NCI-H446 treated with DMSO at 0.1 percent for 48 hours (cell line): ENCODE data around the gene HIVEP3.

Source experiments
- DNase-seq: peaks from one replicate; lab custom pipeline; 2025; lab: John Stamatoyannopoulos, UW

HIVEP3 gene

DNA sequence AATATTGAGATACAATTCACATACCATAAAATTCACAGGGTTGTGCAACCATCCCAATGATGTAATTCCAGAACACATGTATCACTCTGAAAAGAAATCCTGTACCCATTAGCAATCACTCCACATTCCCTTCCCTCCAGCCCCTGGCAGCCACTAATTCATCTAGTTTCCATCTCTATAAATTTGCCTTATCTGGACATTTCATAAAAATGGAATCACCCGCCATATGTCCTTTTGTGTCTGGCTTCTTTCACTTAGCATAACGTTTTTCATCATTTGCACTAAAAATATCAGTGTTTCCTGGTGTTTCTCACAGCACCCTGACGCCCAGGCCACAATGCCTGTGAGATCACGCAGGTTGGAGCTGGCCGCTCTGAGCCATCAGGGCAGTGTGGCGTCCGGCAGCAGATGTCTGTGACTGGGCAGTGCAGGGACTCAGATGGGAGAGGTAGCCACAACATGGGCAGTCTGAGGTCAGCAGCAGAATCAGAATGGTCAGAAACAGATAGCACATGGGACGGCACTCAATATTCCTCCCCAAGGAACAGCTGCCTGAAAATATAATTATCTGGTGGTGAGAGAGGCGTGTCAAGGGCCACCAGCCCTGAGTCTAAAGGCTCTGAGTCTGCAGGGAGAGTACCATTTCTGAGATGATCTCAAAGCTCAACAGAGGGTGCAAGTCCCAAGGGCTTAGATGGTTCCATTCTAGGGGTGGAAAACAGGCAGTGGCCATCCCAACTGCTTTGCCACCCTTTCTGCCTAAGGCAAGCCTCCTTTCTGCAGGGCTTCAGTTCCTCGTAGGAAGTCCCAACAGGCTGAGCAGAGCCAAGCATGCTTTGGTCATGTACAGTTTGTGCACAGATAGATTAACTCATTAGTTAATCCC is 304.8 kb downstream of the HIVEP3 start:
- DNase-seq = no peak

DNA sequence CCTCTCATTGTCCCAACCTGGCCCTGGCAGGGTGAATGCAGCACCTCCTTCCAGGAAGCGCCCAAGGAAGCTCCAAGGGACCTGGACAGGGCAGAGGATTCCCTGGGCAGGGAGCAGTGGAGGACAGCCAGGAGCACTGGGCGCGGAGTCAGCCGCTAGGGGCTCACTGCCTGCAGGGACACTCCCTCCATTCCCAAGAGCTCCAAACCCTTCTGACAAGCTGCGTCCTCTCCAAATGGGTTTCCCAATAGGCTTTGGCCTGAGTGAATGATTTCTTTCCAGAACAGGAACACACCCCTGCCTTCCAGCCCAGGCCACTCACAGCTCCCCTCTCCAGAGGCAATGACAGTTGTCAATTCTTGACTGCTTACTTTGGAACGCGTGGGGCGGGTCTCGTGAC is 305.8 kb downstream of the HIVEP3 start:
- DNase-seq = no peak

DNA sequence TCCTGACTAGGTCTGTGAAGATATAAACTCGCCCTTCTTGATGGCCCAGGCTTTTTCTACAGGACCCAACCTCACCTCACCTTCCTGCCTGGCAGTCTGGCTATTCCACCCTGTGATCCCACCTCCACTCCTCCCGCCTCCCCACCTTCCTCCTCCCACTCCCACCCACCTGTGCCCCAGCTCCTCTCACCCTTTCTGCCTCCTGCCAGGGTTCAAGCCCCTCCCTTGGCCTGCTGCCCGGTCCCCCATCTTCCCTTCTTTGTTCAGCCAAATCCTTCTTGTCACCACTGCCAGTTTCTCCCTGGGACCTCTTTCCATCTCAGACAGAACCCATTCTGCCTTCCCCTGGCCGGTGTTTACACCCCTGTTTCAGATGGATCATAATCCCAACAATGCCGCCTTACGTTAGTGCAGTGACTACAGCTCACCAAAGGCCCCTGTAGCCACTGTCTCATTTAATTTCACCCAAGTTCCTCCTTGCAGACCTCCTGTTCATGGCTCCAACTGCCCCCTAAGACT is 306.7 kb downstream of the HIVEP3 start:
- no peak for DNase-seq

DNA sequence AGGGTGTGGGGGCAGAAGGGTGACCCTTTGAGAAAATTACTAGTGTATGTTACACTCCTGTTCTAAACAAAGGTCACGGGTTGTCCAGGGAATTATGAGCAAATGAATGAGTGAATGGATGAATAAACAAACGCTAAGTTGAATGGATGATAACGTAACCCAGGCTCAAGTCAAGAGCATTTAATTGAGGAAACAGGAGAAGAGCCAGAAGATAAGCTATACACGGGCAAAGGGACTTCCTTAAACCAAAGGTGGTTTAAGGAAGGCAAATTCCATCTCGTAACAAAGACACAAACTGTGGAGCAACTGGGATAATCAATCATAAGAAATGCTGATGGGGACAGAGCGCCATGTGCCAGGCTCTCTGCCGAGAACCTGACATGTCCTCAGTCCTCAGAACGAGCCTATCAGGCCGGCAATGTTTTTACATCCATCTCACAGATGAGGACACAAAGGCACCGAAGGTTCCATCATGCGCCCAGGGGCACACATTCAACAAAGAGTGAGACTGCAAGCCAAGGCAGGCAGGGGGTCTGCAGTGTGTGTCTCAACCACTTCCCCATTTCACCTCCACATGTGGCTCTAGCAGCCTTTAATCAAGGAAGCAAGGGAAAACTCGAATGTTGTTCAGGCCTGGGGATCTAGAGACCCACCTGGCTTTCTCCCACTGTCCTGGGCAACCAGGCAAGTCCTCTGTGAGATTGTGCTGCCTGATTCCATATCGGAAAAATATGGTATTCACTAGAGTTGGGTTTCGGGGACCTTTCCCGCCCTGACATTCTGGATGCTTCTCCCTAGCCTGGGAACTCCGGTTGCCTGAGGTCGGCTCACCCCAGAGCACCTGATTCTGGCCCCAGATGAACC is 307.4 kb downstream of the HIVEP3 start:
- DNase-seq = no peak

DNA sequence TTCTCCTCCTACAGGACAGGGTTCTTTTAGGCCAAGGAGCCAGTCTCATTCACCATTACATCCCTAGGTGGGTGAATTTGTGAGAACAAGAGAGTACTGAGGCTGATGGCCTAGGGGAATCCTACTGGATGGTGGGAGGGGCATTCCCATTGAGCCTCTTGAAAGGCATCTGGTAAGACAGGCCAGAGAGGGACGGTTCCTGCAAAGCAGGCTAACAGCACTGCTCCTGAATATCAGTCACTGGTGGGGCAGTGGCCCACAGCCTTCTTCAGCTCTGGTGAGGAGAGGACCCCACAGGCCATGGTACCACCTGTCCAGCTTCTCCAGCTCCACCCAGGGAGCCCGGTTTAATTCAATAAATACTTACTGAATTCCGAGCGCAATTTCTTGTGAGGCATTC is 308.4 kb downstream of the HIVEP3 start:
- no peak for DNase-seq

DNA sequence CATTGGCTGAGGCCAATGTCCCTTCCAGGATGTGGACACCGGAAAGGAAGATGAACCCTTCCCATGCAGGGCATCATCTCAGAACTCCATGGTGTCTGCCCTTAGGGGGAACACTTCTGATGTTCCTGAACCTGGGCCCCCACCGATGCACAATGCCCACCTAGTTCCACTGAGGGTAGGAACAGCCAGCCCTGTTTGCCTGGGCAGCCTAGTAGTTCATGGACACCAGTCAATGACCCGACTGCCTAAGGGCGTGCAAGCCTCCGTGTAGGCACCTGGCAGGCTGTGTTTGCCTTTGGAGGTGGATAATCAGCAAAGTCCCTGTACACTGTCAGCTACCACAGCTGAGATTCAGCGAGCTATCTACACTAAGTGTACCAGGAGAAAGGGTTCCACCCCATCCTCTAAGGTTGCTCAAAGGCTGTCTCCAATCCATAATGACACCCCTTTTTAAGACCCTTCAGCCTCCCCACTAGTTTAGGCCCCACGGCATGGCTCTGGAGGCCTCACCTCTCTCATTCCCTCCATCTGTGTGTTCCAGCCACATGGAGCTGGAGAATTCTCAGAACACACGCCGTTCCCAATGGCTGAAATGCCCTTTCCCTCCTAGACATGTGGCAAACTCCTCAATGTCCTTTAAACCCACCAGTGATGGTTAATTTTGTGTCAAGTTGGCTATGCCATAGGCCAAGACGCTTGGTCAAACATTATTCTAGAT is 309.4 kb downstream of the HIVEP3 start:
- DNase-seq = no peak

DNA sequence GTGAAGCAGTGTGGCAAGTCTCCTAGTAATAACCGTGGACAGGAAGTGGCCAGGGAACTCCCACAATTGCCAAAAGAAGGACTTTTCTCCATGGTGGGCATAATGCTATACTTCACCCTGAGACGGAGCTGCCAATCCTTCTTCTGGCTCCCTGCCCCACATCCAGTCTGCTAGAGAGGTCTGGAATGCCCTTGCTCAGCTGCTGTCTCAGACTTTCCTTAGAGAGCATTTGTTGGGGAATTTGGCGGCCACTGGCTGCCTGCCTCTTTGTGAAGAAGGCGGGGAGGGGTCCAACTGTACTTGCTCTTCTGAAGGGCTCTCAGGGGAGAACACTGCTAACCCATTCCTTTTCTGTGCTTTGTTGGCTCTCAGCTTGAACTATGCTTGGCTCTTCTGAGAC is 310.5 kb downstream of the HIVEP3 start:
- peak; percentile 6 for DNase-seq

DNA sequence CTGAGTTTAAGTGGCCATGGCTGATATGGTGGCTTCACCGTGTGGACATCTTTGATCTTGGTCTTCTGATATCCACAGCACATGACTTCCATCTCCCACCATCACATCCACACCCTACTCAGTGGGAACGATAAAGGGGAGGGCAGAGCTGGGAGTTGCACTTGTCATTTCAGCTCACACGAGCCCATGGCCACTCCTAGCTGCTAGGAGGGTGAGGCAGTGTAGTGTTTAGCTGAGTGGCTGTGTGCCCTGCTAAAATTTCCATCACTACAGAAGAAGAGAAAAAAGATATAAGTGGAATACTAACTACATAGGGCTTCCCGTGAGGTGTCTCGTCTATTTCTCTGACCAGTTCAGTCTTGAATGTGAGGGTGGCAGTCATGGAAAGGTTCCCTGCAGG is 310.9 kb downstream of the HIVEP3 start:
- DNase-seq = no peak

DNA sequence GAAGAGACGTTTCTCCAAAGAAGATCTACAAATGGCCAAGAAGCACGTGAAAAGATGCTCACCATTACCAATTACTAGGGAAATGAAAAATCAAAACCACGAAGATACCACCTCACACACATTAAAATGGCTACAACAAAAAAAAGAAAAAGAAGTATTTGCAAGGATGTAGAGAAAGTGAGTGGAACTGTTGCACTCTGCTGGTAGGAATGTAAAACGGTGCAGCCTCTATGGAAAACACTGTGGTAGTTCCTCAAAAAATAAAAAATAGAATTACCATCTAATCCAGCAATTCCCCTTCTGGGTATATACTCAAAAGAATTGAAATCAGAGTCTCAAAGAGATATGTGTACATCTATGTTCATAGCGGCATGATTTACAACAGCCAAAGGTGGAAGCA is 318.8 kb downstream of the HIVEP3 start:
- DNase-seq = no peak

DNA sequence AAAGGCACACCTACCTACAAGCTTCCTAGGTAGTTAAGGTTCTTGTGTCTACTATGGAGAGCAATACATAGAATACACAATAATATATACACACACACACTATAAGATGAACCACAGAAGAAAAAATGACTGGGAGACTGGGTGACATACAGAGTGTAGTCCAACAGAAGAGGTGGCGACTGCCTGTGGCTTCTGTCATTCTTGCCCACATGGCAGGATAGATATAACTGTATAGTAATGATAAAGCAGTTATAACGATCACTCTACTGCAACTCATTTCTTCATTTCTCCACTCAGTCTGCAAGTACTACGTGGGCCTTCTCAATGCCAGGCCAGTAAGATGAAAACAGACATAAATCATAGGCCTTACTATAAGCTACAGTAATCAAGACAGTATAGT is 320.4 kb downstream of the HIVEP3 start:
- no peak for DNase-seq

DNA sequence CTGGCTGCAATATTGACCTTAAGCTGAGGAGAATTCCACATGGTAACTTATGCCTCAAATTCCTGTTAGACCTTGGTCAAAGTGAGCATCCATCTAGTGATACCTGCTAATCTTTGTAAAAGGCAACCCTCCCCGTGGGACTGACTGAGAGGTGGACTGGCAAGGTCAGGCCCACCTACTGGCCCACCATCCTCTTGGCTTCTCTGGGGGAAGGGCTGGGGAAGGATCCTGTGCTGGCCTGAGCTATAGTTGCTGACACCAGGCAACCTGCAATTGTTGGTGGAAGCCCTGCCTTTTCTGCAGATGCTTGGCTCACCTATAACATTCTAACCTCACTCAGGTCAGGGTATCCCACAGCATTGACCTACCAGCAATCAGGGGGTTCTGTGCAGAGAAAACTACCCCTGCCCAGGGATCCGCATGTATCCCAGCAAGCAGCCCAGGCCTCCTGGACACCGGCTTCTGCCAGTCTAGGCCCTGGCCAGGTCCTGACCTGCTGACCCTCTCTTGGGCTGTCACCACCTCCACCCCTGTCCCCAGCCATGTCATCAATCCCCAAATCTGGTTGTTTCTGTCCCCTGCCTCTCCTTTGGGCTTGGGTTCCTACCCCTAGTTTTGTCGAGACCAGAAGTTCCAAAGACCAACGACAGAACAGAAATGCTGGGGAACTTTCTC is 326.1 kb downstream of the HIVEP3 start:
- no peak for DNase-seq

DNA sequence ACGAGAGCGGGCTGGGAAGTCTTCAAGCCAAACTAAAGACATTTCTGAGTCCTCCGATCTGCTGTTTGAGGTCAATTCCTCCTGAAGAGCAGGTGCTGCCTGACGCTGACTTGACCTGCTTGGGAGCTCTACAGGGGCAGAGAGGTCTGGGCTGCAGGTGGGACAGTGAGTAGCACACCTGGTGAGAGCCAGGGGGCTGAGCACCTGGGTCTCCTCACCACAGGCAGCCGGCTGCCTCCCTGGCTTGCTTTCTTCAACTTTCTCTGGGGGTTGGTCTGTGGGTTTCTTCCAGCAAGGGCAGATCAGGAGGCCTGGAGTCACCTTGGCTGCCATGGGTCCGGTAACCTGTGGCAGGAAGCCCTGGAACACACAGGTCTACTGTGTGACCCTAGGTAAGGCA is 326.8 kb downstream of the HIVEP3 start:
- no peak for DNase-seq

DNA sequence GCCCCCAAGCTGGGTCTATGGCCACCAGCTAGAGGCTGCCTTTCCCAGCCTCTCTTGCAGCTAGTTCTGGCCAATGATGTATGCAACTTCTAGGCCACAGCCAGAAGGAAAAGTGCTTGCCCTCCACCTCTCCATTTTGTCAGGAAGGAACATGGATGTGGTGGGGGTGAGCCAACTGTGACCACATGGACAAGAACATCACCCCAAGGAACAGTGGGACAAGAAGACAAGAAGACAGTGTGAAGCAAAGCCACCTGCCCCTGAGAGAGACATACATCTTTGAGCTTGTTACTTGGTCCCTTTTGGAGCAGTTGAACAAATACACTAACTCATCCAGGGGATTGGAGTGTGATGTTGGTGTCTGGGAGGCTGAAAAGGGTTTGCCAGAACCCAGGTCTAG is 328.4 kb downstream of the HIVEP3 start:
- DNase-seq = no peak

DNA sequence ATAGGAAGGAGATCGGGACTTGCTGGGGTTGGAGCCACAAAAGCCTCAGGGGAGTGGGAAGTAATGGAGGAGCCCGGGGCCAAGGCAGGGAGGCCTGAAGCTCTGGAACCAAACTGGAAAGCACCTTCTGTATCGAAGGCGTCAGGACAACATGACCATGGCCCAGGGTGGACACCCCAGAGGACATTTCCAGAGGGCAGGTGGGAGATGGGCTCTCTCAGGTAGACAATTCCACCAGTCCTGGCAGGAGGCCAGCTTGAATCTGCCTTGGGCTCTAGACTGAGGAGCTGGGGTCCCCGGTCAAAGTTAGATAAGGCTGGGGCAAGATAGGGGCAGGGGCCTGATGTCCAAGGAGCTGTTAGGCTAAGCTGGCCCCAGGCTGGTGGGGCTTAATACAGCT is 329.3 kb downstream of the HIVEP3 start:
- no peak for DNase-seq

DNA sequence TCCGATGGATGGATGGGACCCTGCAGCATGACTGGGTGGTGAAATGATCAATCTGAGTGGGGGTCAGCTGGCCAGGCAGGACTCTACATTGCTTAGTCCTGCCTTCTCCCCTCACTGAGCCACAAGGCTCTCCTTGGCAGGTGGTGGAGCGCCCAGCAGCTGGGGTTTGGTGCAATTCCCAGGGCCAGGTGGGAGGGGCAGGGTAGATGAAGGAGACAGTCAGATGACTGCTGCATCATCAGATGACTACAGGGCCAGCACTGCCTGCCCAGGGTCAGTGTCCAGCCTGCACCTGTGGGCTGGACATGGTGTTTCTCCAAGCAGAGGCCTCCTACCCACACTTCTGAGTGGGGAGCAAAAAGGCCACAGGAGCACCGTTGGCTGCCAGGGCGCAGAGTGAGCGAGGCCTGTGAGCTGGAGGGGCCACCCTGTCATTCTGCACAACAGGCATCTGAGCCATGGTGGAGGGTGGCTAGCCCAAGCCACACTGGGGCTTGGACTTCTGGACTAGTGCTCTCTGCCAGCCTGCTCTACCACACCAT is 330.3 kb downstream of the HIVEP3 start:
- no peak for DNase-seq

DNA sequence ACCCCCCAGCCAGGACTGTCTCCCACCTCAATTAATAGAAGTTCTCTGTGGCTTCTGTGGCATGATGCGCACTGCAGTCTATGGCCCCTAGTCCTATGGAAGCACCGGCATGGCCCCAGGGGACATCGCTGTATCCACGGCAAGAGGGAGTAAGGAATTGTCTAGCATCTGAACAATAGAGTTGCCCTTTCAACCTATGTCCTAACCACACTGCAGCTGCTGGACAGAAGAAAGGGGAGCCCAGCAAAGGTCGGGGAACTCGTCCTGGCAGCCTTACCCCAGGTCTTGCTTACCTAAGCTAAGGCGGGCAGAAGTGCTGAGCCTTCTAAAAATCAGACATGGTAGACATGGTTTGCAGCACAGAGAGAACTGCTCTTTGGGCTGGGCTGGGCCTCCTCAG is 330.9 kb downstream of the HIVEP3 start:
- DNase-seq = no peak

DNA sequence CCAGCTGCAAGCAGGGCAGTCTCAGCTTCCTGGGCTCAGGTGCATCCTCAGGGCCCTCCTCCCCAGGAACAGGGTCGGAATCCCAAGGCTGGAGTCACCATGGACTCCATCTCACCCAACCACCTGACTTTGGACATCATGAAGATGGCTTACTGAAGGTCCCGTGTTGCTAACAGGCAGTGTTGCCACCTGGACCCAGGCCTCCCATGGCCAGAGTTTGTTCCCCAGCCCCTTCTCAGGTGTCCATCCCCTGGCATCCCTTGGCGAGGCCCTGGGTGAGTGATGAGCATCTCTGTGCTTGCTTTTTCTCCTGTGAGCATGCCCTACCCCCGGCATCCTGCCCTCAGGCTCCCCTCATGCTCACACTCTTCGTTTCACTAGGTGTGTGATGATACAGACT is 332.5 kb downstream of the HIVEP3 start:
- no peak for DNase-seq

DNA sequence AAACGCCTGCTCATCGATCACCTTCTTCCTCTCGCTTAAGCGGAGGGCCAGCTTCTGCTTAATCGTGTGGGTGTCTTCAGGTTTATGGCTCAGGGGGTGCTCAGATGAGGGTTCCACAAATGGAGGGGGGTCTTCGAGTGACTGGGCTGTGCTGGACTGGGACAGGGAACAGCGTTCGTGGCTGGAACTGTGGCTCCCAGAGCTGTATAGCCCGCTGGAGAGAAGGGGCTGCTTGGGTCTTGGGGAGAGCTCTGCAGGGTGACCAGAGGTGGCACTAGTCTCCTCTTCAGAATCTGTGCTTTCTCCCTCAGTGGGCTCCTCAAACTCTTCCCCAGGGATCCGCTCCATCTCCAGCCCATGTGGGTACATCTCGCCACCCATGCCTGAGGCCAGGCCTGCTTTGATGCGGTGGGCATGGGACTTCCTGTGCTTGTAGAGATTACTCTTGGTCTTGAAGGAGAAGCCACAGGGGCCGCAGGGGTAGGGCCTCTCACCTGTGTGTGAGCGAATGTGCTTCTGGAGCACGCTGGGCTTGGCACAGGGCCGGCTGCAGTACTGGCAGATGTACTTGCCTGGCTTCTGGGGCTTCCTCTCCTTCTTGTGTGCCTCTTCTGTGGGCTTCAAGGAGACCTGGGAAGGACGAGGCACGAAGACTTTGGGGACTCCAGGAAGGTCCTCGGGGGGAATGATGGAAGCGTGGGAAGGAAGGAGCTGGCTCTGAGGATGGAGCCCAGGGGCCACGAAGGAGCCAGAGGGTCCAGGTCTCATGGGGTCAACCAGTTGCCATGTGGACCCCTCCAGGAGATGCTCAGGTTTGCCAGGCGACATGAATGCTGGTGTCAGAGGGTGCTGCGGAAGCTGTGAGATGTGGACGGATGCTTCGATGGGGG is 334.8 kb downstream of the HIVEP3 start:
- DNase-seq = no peak

DNA sequence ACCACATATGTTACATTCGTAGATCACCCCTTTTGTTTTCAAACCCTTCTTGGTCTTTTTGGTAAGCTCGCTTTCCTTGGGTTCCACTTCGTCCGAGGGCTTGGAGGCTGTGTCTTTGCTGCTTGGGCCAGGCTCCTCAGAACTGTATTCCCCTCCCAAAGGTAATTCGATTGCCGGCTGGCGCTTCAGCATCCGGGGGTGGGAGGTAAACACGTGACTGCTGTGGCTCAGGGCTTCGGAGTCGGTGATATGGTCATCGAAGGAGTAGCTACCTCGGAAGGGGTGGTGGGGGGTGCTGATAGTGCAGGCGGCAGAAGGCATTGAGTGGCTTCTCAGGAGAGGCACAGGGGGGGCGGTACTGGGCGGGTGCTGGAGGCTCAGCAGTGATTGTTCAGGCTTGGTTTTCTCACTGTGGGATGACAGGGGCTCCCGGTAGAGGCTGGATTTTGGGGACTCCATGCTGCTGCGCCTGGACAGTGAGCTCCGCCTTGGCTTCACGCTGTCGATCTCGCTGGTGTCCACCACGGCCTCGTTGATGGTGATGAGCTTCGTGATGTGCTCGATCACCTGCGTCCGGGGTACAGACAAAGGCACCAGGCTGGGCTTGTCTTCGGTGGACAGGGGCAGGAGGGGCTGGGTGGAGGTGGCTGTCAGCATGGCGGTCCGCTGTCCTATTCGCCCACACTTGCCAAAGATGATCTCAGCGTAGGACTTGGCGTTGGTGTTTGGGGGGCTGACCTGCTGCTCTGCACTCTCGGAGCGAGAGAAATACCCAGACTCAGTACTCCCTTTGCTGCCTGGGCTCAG is 335.7 kb downstream of the HIVEP3 start:
- no peak for DNase-seq

DNA sequence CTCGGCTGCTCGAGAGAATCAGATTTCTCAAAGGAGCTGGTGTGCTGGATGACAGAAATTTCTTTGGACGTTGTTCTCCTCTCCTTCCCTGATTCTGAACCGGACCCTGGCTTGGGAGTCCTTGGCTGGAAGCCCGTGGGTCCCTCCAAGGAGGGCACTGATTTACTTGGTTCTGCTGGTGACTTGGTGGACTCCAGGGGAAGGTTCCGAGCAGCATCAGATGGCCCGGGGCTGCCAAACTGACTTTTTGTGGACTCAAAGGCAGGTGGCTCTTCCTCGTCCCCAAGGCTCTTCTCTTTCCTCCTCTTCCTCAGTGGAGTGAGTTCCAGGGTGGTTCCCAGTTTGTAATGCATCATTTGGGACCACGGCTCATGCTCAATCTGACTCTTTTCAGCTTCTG is 336.4 kb downstream of the HIVEP3 start:
- DNase-seq = no peak
